GM19455 (cell line): ENCODE measurements around the gene CCDC167.

ENCODE experiments used
- ATAC-seq: cut with Tn5 transposase; IDR thresholded peaks from one replicate; pipeline ENCODE4 v1.9.1; 2021; ENCODE audit not compliant: unreplicated experiment

Gene CCDC167

GRCh38 chr6:37491171-37491829 is 8.4 kb downstream of the CCDC167 start:
- ATAC-seq: no peak

- ATAC-seq: no peak
Measured at GRCh38 chr6:37490536-37491170, 9.0 kb downstream of the CCDC167 start.

GRCh38 chr6:37489697-37490336 is 9.9 kb downstream of the CCDC167 start:
- no peak for ATAC-seq

- no peak for ATAC-seq
Measured at GRCh38 chr6:37488476-37488875, 11.2 kb downstream of the CCDC167 start.

GRCh38 chr6:37487591-37488380 is 11.9 kb downstream of the CCDC167 start:
- ATAC-seq: no peak

- ATAC-seq: no peak
Measured at GRCh38 chr6:37486121-37486839, 13.4 kb downstream of the CCDC167 start.

GRCh38 chr6:37485291-37485702 is 14.4 kb downstream of the CCDC167 start:
- no peak for ATAC-seq

- ATAC-seq: no peak
Measured at GRCh38 chr6:37484786-37485170, 14.9 kb downstream of the CCDC167 start.

GRCh38 chr6:37483917-37484785 is 15.5 kb downstream of the CCDC167 start:
- no peak for ATAC-seq

- no peak for ATAC-seq
Measured at GRCh38 chr6:37483252-37483901, 16.3 kb downstream of the CCDC167 start.

GRCh38 chr6:37482606-37483251 is 17.0 kb downstream of the CCDC167 start:
- no peak for ATAC-seq

GRCh38 chr6:37481711-37482605 is 17.7 kb downstream of the CCDC167 start:
- no peak for ATAC-seq

- ATAC-seq: no peak
Measured at GRCh38 chr6:37480951-37481534, 18.6 kb downstream of the CCDC167 start.

GRCh38 chr6:37480118-37480736 is 19.5 kb downstream of the CCDC167 start:
- ATAC-seq: no peak

GRCh38 chr6:37479266-37479854 is 20.3 kb downstream of the CCDC167 start:
- no peak for ATAC-seq

- no peak for ATAC-seq
Measured at GRCh38 chr6:37478827-37479226, 20.9 kb downstream of the CCDC167 start.
